HL-60 (cell line): Measurements from ENCODE around the gene PLAC8.

Experiments
- GABPA ChIP-seq: IDR thresholded peaks from 2 replicates; pipeline ENCODE4 v1.6.1; 2012; ENCODE audit warnings: low read depth
- SPI1 ChIP-seq: IDR thresholded peaks from 2 replicates; pipeline ENCODE4 v1.6.1; 2012; ENCODE audit warnings: low read depth, mild to moderate bottlenecking, borderline replicate concordance
- TF ChIP-seq, protein P1 (sequence below): IDR thresholded peaks from one replicate; pipeline ENCODE4 v1.5.1; 2011; ENCODE audit warnings: low read length, control low read depth, inconsistent platforms; ENCODE audit not compliant: insufficient read depth
- TF ChIP-seq, protein P2 (sequence below): IDR thresholded peaks from 2 replicates; pipeline ENCODE4 v1.6.1; 2012; ENCODE audit warnings: low read depth; ENCODE audit not compliant: insufficient replicate concordance

- TF ChIP-seq, protein P1, sequence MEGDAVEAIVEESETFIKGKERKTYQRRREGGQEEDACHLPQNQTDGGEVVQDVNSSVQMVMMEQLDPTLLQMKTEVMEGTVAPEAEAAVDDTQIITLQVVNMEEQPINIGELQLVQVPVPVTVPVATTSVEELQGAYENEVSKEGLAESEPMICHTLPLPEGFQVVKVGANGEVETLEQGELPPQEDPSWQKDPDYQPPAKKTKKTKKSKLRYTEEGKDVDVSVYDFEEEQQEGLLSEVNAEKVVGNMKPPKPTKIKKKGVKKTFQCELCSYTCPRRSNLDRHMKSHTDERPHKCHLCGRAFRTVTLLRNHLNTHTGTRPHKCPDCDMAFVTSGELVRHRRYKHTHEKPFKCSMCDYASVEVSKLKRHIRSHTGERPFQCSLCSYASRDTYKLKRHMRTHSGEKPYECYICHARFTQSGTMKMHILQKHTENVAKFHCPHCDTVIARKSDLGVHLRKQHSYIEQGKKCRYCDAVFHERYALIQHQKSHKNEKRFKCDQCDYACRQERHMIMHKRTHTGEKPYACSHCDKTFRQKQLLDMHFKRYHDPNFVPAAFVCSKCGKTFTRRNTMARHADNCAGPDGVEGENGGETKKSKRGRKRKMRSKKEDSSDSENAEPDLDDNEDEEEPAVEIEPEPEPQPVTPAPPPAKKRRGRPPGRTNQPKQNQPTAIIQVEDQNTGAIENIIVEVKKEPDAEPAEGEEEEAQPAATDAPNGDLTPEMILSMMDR: no peak
- no peak for TF ChIP-seq SPI1
- TF ChIP-seq, protein P2, sequence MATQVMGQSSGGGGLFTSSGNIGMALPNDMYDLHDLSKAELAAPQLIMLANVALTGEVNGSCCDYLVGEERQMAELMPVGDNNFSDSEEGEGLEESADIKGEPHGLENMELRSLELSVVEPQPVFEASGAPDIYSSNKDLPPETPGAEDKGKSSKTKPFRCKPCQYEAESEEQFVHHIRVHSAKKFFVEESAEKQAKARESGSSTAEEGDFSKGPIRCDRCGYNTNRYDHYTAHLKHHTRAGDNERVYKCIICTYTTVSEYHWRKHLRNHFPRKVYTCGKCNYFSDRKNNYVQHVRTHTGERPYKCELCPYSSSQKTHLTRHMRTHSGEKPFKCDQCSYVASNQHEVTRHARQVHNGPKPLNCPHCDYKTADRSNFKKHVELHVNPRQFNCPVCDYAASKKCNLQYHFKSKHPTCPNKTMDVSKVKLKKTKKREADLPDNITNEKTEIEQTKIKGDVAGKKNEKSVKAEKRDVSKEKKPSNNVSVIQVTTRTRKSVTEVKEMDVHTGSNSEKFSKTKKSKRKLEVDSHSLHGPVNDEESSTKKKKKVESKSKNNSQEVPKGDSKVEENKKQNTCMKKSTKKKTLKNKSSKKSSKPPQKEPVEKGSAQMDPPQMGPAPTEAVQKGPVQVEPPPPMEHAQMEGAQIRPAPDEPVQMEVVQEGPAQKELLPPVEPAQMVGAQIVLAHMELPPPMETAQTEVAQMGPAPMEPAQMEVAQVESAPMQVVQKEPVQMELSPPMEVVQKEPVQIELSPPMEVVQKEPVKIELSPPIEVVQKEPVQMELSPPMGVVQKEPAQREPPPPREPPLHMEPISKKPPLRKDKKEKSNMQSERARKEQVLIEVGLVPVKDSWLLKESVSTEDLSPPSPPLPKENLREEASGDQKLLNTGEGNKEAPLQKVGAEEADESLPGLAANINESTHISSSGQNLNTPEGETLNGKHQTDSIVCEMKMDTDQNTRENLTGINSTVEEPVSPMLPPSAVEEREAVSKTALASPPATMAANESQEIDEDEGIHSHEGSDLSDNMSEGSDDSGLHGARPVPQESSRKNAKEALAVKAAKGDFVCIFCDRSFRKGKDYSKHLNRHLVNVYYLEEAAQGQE: no peak
- TF ChIP-seq GABPA: no peak
These were observed 25.1 kb upstream of the PLAC8 start for GRCh38 chr4:83139514-83140156.
